C4-2B (cell line): ENCODE data around the gene SNX8.

Experiments used
- CTCF ChIP-seq: fragments of 450-650 bp; conservative IDR thresholded peaks from 2 replicates; pipeline ENCODE4 v1.5.1; 2017; ENCODE audit warnings: mild to moderate bottlenecking
- ZFX ChIP-seq: fragments of 450-650 bp; IDR thresholded peaks from 2 replicates; pipeline ENCODE4 v1.6.1; 2017

DNA sequence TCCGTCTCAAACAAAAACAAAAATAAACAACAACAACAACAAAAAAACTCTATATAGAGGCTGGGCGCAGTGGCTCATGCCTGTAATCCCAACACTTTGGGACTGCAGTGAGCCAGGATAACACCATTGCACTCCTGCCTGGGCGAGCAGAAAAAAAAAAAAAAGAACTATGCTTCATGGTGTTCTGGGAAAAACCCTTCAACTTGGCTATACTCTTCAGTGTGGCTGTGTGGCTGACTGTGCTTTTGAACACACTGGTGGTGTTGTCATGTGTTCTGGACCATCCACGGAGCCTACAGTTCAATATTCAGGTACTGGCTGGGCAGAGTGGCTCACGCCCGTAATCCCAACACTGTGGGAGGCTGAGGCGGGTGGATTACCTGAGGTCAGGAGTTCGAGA lies 26.5 kb downstream of the SNX8 start:
- no peak for TF ChIP-seq CTCF
- no peak for TF ChIP-seq ZFX
